Heart left ventricle (tissue), 16 donors: Measurements from ENCODE around the gene ICAM5. TPM values are rescaled to one million over a fixed set of nuclear protein-coding genes. Genes with fewer than 3 reads are reported as not detected.

Experiments
- ATAC-seq, 4 donors: fragments of 200-7000 bp; cut with Tn5 transposase; one replicate each; pipeline ENCODE4 v1.9.1; 2020 to 2022; ENCODE audit warnings: moderate library complexity in 4 of 4, mild to moderate bottlenecking in 3 of 4, moderate number of reproducible peaks in 1 of 4
- DNase-seq, 5 donors: peaks; one replicate each; pipeline ENCODE4 v3.0.0-alpha.2; 2020
- H3K27ac ChIP-seq, 12 donors: fragments of 200-600 bp; sonication (generic) in 4 of 12; one replicate each; pipeline versions ENCODE4 v1.5.0 to v1.8.0; 2016 to 2022; ENCODE audit warnings: mild to moderate bottlenecking in 2 of 12
- H3K27me3 ChIP-seq, 9 donors: fragments of 200-600 bp; sonication (generic) in 2 of 9; one replicate each; pipeline versions ENCODE4 v1.5.1 to v1.8.0; 2016 to 2022; ENCODE audit warnings: mild to moderate bottlenecking in 3 of 9
- H3K36me3 ChIP-seq, 9 donors: fragments of 200-600 bp; sonication (generic) in 2 of 9; one replicate each; pipeline versions ENCODE4 v1.5.0 to v1.8.0; 2018 to 2022; ENCODE audit warnings: mild to moderate bottlenecking in 2 of 9
- H3K4me1 ChIP-seq, 12 donors: fragments of 200-600 bp; sonication (generic) in 4 of 12; one replicate each; pipeline versions ENCODE4 v1.5.0 to v1.8.0; 2016 to 2022; ENCODE audit warnings: mild to moderate bottlenecking in 3 of 12
- H3K4me3 ChIP-seq, 12 donors: fragments of 200-600 bp; sonication (generic) in 4 of 12; one replicate each; pipeline versions ENCODE4 v1.5.0 to v1.8.0; 2017 to 2022; ENCODE audit warnings: mild to moderate bottlenecking in 9 of 12, moderate library complexity in 4 of 12
- H3K9me3 ChIP-seq, 12 donors: fragments of 200-600 bp; sonication (generic) in 4 of 12; one replicate each; pipeline versions ENCODE4 v1.5.0 to v1.8.0; 2016 to 2022; ENCODE audit warnings: mild to moderate bottlenecking in 1 of 12
- CTCF ChIP-seq, 12 donors: fragments of 200-600 bp; sonication (generic) in 4 of 12; IDR thresholded peaks; one replicate each; pipeline versions ENCODE4 v1.5.0 to v1.8.0; 2018 to 2022; ENCODE audit warnings: antibody characterized with exemption in 12 of 12, mild to moderate bottlenecking in 5 of 12
- POLR2A ChIP-seq, 2 donors: fragments of 450-650 bp; IDR thresholded peaks; one replicate each; pipeline ENCODE4 v1.6.1; 2017; ENCODE audit warnings: antibody characterized with exemption in 2 of 2, mild to moderate bottlenecking in 2 of 2, moderate library complexity in 2 of 2
- WGBS, 4 donors: extraction: QIAGEN DNeasy Blood & Tissue Kit in 2 of 4; methylation state at CpG; one replicate each; pipeline versions ENCODE4 v1.1.5 to v1.1.7; 2013 to 2018; 5-methylcytosine and 5-hydroxymethylcytosine counted together
- intact Hi-C, 10 donors: fragments of 100-400 bp; cut with DNase I; formaldehyde crosslinking; loops; one replicate each; pipeline versions ENCODE4 v1.11.1 to v1.14.2; 2022
- polyA plus RNA-seq, 2 donors: library from polyadenylated mRNA; stranded (reverse); fragments of 200-250 nt; gene quantifications; one replicate each; pipeline ENCODE4 v1.2.3, GENCODE V29; 2013
- total RNA-seq, 9 donors: library from RNA; depleted of rRNA in 2 of 9; stranded (reverse); fragments of >200 nt in 2 of 9; fragmentation: NEBNext Ultra II Directional in 3 of 9; extraction: Animal tissue kit (Norgen Biotek cat#: 25700) in 3 of 9; gene quantifications; one replicate each; pipeline versions ENCODE4 v1.1.0 to v1.2.4, GENCODE V29; 2016 to 2023
- donor health status: ischemic (EF 13 %, LVEDD 7.1; RV severe dilation, severe dysfunction).
- donor health status: healthy with polysubstance abuse.
- donor health status: DM: no; HTN: yes; CAD: no.
- donor health status: DM: no; HTN: no; CAD: no.
- donor health status: ischemic (EF 25% LVEDD 6.9; RV normal size, moderate dysfunction).
- donor health status: ischemic (EF 25% LVEDD 5.7; RV mildly dilated, moderate dysfunction).
- donor health status: healthy.
- donor health status: DM: yes; HTN: yes; CAD: no.
- donor health status: ischemic (EF 35%, LVEDD 5.7; RV mildly dilated, moderate dysfunction).
- donor health status: nonischemic (EF 11% LVEDD 7.7; RV severe dilation, severe dysfunction).
- donor health status: DM: yes; HTN: yes; CAD: no.
- donor health status: PGD.
- donor health status: ischemic (EF 29% LVEDD 5.4; RV normal size, mild dysfunction).
- donor health status: nonischemic (EF 23%, LVEDD 6.1; RV moderate dilation, normal function).

ICAM5 gene
- total and polyA plus RNA-seq, 11 donors: 0.11 to 0.98 (median 0.34) TPM; not detected in 2

- Histone ChIP-seq H3K9me3 (no peaks in the 10 kb centered on the region), H3K27ac (peak within 1 kb of the TSS in 10 of 12 donors; percentile 14 to 76 (median 50)), H3K36me3 (peaks cover 0 to 41% (median 27%) of the 10 kb centered on the region in 9 donors), H3K27me3 (peaks cover 12 to 55% (median 44%) of the 10 kb centered on the region in 9 donors), H3K4me3 (peak within 1 kb of the TSS in 9 of 12 donors; percentile 28 to 45 (median 39)), H3K4me1 (peaks cover 4 to 76% (median 54%) of the 10 kb centered on the region in 12 donors)
- WGBS, 4 donors: 2 to 4% (median 3%) methylated on average over 43 to 59 of the region's 59 CpGs
- intact Hi-C loops: loop anchor here in 1 of 10 donors (5.0 kb wide), 1 partner anchor 45 kb away; the partner anchor contains the start of gene RAVER1
- ATAC-seq (peak; percentile 70 to 85 (median 71)), DNase-seq (peak; percentile 84 to 92 (median 85))
- TF ChIP-seq POLR2A (IDR thresholded peaks at IDR 0.05): no peak
- no peak for TF ChIP-seq CTCF (IDR thresholded peaks at IDR 0.05)
These were observed 2.7 kb upstream of the ICAM5 start, which contains the start of gene ICAM4 for GRCh38 chr19:10286803-10287737. Gene ICAM4, plus strand, starts transcription at chr19:10286955. Its CDS starts 58 bp downstream, at chr19:10287013.

DNA sequence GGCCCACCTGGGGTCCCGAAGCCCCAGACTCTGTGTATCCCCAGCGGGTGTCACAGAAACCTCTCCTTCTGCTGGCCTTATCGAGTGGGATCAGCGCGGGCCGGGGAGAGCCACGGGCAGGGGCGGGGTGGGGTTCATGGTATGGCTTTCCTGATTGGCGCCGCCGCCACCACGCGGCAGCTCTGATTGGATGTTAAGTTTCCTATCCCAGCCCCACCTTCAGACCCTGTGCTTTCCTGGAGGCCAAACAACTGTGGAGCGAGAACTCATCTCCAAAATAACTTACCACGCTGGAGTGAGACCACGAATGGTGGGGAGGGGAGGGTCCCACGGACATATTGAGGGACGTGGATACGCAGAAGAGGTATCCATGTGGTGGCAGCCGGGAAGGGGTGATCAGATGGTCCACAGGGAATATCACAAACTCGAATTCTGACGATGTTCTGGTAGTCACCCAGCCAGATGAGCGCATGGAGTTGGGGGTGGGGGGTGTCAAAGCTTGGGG lies 1.0 kb upstream of the ICAM5 start:
- WGBS, 4 donors: 8 to 13% (median 11%) methylated on average over 18 to 23 of the region's 23 CpGs
- peak overlapping the region in 8 of 12 donors; percentile 21 to 60 (median 35) for H3K4me3 ChIP-seq
- DNase-seq (no peak), ATAC-seq (no peak)
- TF ChIP-seq POLR2A (IDR thresholded peaks at IDR 0.05) (no peak), CTCF (IDR thresholded peaks at IDR 0.05) (no peak)
- no peak overlapping the region for H3K27ac ChIP-seq
- intact Hi-C loops: loop anchor here in 1 of 10 donors (5.0 kb wide), 1 partner anchor 44 kb away; the partner anchor contains the start of gene RAVER1
- no peaks in the 10 kb centered on the region for H3K9me3 ChIP-seq
- H3K27me3 ChIP-seq: peaks cover 24 to 71% (median 60%) of the 10 kb centered on the region in 9 donors
- H3K36me3 ChIP-seq: peaks cover 0 to 25% (median 21%) of the 10 kb centered on the region in 9 donors
- peaks cover 5 to 92% (median 61%) of the 10 kb centered on the region in 12 donors for H3K4me1 ChIP-seq

GRCh38 chr19:10289167-10289835 lies 451 bp upstream of the ICAM5 start:
- Histone ChIP-seq H3K27me3 (peaks cover 30 to 77% (median 66%) of the 10 kb centered on the region in 9 donors), H3K36me3 (peaks cover 0 to 19% (median 16%) of the 10 kb centered on the region in 9 donors), H3K9me3 (no peaks in the 10 kb centered on the region), H3K4me1 (peaks cover 5 to 93% (median 61%) of the 10 kb centered on the region in 12 donors), H3K27ac (no peak overlapping the region), H3K4me3 (peak overlapping the region in 10 of 12 donors; percentile 20 to 60 (median 35))
- ATAC-seq: no peak
- no peak for TF ChIP-seq POLR2A (IDR thresholded peaks at IDR 0.05)
- 1 to 2% (median 1%) methylated on average over 37 to 50 of the region's 50 CpGs for WGBS, 4 donors
- intact Hi-C loops: loop anchor here in 1 of 10 donors (5.0 kb wide), 1 partner anchor 43 kb away; the partner anchor contains the start of gene RAVER1
- peak in 2 of 5 donors; percentile 11 to 60 for DNase-seq

DNA sequence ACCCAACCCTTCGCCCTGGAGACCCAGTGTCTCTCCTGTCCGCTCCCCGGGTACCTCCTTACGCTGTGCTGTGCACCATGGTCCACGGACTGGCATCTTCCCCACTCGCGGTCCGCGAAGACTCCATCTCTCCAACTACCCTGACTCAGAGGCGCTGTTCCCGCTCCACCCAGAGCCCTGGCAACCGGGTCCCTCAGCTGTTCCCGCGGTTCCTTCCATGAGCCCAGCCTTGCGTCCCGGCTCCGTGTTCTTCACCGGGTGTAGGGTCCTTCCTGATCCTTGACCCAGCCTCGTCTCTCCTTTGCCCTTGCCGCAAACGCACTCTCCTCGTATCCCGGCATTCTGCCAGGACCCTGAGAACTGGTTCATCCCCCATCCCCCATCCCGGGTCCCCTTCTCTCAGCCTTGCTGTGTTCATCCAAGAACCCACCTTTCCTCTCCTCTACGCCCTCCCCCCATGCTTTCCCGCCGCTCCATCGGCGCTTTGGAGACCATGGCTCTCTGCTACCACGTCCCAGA lies 664 bp downstream of the ICAM5 start:
- Histone ChIP-seq H3K27me3 (peaks cover 39 to 88% (median 77%) of the 10 kb centered on the region in 9 donors), H3K27ac (no peak overlapping the region), H3K9me3 (no peaks in the 10 kb centered on the region), H3K4me1 (peaks cover 10 to 94% (median 66%) of the 10 kb centered on the region in 12 donors), H3K4me3 (peak overlapping the region in 10 of 12 donors; percentile 20 to 60 (median 46)), H3K36me3 (peaks cover 0 to 8% (median 4%) of the 10 kb centered on the region in 9 donors)
- DNase-seq (peak in 1 of 5 donors; percentile 34), ATAC-seq (no peak)
- WGBS, 4 donors: 1 to 2% (median 1%) methylated on average over 30 of the region's 30 CpGs
- no peak for TF ChIP-seq POLR2A (IDR thresholded peaks at IDR 0.05)
- no peak for TF ChIP-seq CTCF (IDR thresholded peaks at IDR 0.05)
- intact Hi-C loops: no loop called here
